GM12801 (cell line): ENCODE measurements around the gene CEP85.

Source experiments
- TF ChIP-seq, protein P1 (sequence below): IDR thresholded peaks from one replicate; pipeline ENCODE4 v1.5.1; 2011; ENCODE audit warnings: control low read depth; ENCODE audit not compliant: insufficient read length; ENCODE audit errors: extremely low read depth

CEP85 gene

DNA sequence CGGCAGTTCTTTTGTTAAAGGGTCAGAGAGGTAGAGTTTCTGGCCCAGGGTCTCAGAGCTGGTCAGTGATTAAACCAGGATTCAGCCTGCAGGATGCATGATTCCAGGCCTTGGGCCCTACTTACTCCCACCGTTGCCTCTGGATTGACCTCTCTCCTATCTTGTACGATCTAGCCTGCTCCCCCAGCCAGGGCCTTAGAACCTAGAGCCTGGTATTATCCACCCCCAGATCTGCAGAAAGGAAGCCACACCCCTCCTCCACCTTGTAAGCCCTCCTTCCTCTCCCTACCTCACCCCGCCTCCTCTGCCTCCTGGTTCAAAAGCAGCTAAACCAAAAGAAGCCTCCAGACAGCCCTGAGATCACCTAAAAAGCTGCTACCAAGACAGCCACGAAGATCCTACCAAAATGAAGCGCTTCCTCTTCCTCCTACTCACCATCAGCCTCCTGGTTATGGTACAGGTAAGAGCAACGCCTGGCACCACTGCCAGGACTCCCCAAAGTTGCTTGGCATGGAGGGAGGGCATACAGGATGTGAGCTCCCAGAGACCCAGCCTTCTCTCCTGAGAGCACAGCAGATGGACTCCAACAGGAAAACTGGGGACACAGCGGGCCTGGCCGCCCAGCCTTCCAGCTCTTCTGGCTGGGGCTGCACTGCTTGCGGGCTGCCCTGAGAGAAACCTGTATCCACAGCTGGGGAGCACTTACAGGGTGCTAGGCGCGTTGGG is 83.8 kb downstream of the CEP85 start, which contains the start of gene CD52:
Gene CD52, plus strand, starts transcription at position 347 of the 726 bp plus-strand sequence. Its CDS starts 60 bp downstream, at position 407.
- TF ChIP-seq, protein P1, sequence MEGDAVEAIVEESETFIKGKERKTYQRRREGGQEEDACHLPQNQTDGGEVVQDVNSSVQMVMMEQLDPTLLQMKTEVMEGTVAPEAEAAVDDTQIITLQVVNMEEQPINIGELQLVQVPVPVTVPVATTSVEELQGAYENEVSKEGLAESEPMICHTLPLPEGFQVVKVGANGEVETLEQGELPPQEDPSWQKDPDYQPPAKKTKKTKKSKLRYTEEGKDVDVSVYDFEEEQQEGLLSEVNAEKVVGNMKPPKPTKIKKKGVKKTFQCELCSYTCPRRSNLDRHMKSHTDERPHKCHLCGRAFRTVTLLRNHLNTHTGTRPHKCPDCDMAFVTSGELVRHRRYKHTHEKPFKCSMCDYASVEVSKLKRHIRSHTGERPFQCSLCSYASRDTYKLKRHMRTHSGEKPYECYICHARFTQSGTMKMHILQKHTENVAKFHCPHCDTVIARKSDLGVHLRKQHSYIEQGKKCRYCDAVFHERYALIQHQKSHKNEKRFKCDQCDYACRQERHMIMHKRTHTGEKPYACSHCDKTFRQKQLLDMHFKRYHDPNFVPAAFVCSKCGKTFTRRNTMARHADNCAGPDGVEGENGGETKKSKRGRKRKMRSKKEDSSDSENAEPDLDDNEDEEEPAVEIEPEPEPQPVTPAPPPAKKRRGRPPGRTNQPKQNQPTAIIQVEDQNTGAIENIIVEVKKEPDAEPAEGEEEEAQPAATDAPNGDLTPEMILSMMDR = no peak

- TF ChIP-seq, protein P1 = no peak
Measured at GRCh38 chr1:26318338-26319064, 84.5 kb downstream of the CEP85 start.

- TF ChIP-seq, protein P1 = no peak
Measured at GRCh38 chr1:26320896-26321295, 86.9 kb downstream of the CEP85 start.

GRCh38 chr1:26321315-26322041 is 87.5 kb downstream of the CEP85 start:
- TF ChIP-seq, protein P1 = no peak

DNA sequence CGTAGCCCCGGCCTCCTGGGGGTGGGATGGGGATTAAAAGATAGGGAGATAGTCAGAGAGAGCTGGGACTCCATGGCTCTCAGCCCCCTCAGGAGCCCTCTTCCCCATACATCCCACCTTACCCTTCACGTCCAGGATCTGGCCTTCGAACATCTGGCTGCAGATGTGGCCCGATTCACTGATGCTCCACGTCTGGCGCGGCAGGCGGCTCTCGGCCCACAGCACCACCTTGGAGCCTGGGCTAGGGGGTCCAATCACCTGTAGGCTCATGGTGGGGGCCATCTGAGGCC is 88.0 kb downstream of the CEP85 start:
- TF ChIP-seq, protein P1 = no peak

GRCh38 chr1:26323382-26323781 is 89.4 kb downstream of the CEP85 start:
- TF ChIP-seq, protein P1 = no peak

DNA sequence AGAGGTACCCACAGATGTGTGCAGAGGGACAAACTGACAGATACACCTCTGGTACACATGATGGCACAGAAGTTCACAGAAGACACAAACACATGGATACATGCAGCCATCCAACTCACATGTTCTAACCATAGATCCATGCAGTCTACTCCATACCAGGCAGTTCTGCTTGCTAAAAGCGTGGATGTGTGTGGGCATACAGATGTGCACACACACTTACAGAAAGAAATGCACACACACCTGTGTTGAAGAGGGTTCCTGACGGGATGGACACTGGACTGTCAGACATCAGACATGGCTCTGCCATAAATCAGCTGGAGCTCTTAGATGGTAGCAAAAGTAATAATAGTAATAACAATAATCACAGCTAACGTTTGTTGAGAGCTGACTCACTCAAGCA is 90.5 kb downstream of the CEP85 start:
- TF ChIP-seq, protein P1 = no peak
